Stimulated activated CD4-positive, alpha-beta T cell treated with anti-CD3 and anti-CD28 coated beads, Interleukin-4, amount 100 ng/mL, for 48 hours (primary cell): ENCODE results near the gene CPSF4L.
A peak's percentile ranks its signal among the peaks of the same experiment; 100 is the strongest.

Source experiments
- DNase-seq, 2 donors: peaks; one replicate each; pipeline ENCODE4 v3.0.0-alpha.2; 2020; ENCODE audit warnings: low read depth in 2 of 2

Gene CPSF4L

DNA sequence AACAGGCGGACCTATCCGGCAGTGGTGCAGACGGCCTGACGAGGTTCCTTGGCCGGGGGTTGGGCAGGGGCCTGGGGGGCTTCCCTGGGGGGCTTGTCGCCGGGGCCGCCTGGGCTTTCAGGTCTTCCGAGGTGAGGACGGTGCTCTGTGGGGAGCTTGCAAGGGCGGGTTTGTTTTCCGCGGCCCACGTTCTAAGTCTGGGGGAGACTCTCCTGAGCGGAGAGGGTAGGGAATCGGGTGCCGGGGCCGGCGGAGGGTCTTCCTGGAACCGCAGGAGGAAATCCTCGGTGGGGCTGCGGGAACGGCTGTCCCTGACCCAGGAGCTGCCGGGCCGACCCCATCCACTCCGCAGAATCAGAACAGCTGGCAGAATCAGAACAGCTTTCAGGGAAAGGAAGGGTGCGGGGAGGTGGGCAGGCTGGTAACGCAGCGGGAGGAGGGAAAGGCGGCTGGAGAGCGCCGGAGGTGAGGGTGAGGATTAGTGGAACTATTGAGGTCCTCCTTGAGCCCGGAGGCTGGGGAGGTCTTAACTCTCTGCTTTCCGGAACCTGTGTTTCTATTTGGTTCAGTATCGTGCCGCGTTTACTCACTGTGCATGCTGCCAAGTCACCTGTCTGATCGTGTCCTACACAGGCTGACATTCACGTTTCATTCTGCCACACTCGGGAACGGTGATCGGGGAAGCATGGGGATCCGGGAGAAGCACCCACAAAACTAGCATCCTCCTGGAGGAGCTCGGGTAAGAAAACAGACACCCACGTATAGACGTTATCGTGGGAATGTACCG lies 28.9 kb downstream of the CPSF4L start:
- peak in 1 of 2 donors; percentile 19 for DNase-seq

DNA sequence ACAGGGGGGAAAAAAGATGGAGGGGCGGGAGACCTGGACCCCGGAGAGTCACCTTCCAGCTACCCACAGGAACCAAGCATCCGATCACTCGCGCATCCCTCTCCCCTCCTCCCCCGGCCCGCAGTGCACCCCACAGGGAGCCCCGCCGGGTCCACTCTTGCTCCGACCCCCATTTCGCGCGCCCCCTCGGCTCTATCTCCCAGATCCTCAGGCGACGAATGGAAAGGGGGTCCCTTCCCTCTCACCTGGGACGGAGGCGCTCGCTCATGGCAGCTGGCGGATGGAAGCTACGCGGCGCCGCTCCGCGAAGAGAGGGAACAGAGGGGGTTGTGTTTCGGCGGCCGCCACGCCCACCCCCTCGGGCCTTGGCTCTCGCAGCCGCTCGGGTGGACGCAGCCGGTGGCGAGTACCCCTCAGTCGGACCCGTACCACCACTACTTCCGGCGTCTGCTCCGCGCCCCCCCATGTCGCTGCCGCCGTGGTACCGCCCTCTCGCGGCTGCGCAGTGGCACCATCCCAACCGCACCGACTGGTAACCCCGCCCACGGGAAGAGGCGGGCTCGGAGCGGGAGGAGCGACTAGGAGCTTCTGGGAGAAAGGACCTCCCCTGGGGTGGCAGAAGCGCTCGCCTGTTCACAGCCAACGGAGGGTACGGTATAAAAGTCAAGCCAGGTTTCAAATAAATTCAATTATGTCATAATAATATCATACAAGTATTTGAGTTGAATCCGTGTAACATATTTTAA lies 29.7 kb downstream of the CPSF4L start:
- peak; percentile 94 to 97 for DNase-seq

DNA sequence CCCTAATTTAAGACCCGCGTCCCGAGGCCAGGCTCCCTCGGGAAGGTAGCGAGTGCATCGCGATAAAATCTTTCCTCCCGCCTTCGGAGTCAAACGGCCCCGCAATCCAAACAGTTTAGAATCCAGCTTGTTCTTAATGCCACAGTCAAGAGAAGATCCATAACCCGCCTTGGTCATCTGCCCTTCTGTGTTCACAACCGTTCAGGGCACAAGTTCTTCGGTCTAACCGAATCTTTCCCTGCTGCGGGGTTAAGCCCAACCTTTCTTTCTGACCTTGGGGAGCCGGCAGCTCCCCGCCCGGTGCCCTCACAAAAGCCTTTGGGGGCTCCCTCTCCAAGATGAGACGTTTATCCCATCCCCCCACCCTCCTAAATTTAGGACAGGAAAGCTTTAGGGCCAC lies 30.3 kb downstream of the CPSF4L start:
- no peak for DNase-seq

DNA sequence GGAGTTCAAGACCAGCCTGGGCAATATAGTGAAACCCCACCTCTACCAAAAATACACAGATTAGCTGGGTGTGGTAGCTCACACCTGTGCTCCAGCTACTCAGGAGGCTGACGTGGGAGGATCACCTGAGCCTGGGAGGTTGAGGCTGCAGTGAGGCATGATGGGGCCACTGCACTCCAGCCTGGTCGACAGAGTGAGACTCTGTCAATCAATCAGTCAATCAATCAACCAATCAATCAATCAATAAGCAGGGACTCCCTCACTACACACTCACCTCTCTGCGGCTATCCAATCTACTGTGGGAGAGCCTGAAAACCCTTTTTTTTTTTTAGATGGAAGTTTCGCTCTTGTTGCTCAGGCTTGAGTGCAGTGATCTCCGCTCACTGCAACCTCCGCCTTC lies 31.6 kb downstream of the CPSF4L start:
- DNase-seq: no peak

DNA sequence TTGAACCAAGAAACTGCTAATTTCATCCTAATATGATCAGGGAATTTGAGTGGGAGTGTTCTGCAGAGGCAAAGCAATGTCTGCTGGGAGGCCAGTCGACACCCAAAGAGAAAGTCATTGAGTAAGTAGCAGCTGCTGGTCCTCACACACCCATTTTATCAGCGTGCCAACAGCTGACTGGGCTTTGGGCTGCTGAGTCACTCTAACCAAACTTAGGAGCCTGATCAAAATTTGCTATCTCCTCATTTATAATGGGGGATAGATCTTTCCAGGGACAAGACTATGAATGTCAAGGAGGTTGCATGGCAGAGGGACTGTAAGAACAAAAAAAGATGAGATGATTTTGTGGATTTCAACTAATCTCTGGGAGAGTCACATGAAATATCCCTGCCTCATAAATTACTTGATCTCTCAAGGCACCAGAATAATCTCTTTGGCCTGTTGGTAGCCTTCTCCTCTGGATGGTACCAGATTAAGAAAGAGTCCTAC lies 32.9 kb downstream of the CPSF4L start:
- DNase-seq: peak in 1 of 2 donors; percentile 10

DNA sequence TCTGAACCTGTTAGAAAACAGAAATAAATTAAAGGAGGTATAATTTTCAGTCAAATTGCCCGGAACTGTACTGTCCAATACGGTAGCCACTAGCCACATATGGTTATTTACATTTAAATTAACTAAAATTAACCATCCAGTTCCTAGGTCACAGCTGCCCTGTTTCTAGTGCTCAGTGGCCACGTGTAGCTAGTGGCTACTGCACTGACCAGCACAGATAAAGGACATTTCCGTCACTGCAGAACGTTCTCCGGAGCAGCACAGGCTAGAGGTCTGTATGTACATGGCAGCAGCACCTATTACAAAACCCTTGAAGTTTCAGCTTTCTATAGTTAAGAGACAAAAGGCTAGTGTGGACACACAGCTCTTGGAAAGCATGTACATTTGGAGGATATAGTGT lies 33.7 kb downstream of the CPSF4L start:
- no peak for DNase-seq

DNA sequence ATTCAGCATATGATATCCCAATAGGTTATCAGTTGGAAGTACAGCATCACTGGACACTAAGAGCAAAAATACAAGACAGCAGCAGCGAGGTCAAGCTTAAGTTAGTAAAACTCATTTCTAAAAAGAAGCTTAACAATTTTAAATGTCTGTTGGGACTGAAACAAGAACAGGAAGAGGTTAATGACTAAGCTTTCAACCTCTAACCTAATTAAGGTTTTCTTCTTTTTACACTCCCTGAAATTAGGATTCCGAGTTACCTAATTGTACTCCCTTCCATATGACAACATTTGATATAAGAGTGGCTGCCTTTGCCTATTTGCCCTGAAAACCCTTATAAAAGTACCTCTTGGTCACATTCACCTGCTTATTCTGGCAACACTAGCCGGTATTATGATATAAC lies 34.3 kb downstream of the CPSF4L start:
- DNase-seq: no peak

DNA sequence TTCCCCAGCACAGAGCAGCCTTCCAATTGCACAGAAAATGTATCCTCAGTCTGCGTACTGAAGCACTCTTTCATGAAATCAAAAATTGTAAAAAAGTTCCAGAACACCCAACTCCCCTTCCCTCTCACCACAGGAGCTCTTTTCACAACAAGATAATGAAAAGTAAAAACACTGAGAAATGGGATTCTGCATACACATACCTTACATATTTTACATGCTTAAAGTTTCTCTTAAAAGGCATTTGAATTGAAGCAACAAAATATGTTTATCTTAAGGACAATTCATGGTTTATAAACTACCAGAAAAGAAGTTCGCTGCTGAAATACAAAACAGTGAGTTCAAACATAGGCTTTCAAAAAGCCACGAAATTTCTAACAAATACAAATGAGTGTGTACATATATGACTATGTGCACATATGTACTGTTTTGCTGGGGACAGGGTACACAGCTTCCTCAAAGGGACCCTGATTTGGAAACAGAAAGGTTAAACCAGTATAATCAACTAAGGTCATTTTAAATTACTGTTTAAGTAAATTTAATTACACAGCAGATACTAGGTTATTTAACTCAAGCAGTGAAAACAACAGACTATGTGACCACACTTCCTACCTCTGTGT lies 35.0 kb downstream of the CPSF4L start:
- no peak for DNase-seq

DNA sequence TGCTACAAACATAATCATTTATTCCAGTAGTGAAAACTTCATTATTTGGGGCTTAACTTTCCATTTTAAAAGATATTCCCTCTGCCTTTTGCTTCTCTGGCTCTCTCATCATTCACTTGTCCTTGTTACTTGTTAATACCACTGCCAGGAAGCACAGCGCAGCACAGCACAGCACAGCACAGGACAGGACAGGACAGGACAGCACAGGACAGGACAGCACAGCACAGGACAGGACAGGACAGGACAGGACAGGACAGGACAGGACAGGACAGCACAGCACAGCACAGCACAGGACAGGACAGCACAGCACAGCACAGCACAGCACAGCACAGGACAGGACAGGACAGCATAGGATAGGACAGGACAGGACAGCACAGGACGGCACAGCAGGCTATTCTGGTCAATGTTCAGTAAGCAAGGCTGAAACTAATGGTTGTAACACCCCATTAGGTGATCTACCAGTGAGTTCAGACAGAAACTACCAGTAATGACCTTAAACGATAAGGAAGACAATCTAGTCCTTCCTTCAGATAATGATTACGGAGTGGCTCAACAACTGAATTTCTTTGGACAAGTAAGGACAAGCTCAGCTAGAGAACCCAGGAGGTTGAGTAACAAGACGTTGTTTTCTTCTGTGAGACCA lies 36.9 kb downstream of the CPSF4L start:
- DNase-seq: no peak

DNA sequence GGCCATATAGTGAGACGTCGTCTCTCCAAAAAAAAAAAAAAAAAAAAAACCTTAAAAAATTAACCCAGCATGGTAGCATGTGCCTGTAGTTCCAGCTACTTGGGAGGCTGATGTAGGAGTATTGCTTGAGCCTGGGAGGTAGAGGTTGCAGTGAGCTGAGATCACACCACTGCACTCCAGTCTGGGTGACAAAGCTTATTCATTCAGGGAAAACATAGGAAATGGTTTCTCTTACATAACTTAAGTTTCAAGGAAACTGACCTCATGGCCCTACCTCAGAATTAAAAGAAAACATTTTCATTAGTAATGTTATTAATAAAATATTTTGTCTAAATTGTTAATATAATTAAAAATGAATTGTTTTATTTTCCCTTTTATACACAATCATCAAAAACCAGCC lies 37.4 kb downstream of the CPSF4L start:
- no peak for DNase-seq

DNA sequence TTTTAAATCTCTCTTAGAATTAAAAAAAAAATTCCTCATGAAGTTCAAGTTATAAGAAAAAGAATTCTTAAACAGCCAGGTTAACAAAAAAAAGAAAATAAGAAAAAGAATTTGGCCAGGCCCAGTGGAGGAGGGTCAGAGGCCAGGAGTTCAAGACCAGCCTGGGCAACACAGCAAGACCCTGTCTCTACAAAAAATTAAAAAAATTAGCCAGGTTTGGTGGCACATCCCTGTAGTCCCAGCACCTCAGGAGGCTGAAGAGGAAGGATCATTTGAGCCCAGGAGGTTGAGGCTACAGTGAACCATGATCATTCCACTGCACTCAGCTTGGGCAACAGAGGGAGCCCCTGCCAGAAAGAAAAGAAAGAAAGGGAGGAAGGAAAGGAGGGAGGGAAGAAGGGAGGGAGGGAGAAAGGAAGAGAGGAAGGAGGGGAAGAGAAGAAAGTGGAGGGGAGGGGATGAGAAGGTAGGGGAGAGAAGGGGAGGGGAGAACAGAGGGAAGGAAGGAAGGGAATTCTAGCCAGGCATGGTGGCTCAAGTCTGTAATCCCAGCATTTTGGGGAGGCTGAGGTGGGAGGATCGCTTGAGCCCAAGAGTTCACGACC lies 38.0 kb downstream of the CPSF4L start:
- DNase-seq: no peak

DNA sequence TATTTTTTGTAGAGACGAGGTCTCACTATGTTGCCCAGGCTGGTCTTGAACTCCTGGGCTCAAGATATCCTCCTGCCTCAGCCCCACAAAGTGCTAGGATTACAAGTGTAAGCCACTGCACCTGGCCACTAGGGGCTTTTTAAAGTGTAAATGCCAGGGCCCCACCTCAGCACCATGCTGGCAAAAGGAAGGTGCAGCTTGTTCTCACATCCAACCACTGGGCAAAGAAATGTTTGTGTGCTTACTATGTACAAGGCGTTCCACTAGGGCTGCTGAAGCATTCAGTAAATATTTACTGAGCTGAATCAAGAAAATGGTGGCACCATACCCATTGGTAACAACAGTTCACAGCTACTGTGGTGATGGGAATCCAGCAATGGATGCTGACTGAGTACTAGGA lies 46.2 kb downstream of the CPSF4L start:
- DNase-seq: no peak

DNA sequence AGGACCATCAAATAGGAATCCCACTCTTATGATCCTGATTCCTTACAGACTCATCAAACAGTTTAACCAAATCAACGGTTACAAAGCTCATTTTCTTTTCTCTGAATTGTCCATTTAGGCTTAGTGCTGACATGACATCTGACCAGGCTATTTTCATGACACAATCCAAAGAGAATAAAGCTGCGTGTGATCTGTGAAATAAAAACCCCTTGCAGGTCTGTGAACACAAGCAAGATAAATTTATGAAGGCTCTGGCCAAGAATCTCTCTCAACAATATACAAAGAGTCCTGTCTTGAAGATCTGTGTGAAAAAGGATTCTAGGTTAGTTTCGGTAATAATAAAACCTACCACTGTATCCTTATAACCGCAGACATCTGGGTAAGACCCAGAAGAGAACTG lies 46.8 kb downstream of the CPSF4L start:
- DNase-seq: no peak

DNA sequence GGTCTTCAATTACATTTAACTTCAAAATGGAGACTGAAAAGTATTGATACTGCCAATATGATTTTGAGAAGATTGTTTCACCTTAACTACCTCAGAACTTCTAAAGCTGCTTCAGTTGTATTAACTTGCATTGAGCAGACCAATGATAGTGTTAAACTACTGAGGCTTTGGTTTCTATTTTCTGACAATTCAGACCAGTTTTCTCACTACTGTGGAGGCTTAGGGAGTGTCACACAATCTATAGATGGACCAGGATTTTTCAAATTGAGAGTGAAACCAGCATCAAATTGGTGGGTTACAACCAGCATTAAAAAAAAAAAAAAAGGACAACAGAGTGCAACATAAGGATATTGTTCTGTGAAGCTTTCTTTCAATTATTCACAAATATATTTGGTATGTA lies 47.7 kb downstream of the CPSF4L start:
- DNase-seq: no peak

DNA sequence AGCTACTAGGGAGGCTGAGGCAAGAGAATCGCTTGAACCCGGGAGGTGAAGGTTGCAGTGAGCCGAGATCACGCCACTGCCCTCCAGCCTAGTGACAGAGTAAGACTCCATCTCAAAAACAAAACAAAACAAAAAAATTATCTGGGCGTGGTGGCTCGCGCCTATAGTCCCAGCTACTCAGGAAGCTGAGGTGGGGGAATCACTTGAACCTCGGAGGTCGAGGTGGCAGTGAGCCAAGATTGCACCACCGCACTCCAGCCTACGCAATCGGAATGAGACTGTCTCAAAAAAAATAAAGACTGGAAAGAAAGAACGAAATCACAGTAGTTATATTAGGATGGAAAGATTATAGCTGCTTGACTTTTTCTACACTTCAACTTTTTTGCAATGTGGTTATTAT lies 49.9 kb downstream of the CPSF4L start:
- DNase-seq: peak; percentile 15 to 32

DNA sequence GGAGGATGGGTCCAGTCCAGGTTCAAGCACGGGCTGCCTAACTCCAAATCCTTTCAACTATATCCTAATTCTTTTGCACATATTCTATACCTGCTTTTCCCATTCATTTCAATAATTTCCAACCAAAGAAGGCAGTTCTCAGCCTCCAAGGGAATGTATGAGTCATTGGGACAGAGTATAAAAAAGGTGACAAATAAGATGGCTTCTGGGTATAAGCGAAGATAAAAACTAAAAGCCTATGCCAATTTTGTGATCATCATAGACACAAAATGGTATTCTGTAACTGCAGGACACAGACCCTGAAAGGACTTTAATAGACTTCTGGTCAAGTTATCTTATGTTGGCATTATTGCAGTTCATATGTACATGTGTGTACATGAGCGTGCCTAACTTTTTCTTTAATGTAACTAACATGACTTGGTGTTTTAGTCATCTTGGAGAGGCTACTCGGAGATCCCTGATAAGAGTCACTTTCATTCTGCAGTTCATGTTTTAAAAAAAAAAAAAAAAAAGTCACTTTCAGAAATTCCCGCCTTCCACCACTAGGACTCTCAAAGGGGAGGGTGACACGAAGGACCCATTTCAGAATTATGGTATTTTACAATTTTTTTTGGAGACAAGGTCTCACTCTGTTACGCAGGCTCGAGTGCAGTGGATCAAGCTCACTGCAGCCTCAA lies 51.5 kb downstream of the CPSF4L start:
- no peak for DNase-seq

DNA sequence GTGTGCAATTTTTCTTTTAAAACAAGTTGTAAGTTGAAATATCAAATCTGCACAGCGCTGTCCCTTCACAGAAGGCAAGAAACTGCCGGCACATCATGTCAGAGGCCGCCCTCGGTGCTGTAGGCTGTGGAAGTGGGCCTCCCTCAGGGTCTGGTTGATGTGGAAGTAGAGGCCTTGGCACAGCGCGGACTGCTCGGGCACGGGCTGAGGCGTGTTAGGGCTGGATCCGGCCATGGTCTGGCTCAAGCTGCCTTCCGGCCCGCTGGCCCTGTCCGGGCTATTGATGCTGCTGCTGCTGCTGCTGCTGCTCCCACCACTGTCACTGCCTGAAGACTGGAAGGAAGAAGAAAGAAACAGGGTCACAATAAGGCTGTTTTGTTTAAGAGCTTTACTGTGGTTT lies 52.2 kb downstream of the CPSF4L start:
- DNase-seq: no peak

DNA sequence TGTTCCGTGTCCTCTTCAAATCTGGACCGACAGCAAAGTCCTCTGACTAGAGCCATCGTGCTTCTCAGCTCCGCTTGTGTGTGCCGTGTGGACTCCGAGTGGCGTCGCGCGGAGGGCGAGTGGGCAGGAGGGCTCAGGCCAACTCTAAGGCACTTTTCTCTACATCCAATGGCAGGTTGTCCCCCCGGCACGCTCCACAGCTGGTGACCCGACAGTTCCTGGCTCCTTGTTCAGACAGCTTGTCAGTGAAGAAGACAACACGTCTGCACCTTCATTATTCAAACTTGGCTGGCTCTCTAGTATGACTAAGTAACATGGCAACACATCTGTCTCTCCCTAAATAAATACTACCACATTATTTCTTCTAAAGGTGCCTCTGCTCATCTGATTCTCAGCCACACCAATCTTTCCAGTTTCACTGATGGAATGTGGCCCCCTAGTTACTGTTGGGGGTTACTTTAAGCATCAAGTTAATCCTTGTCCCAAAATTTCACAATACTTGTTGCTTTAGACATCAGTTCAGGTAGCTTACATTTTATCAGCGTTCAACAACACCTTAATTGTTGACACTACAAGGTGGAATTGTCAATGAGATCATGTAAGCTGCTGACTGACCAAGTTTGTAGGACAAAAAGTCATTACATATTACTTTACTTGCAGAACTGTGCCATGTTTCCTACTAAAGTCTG lies 53.4 kb downstream of the CPSF4L start:
- no peak for DNase-seq

DNA sequence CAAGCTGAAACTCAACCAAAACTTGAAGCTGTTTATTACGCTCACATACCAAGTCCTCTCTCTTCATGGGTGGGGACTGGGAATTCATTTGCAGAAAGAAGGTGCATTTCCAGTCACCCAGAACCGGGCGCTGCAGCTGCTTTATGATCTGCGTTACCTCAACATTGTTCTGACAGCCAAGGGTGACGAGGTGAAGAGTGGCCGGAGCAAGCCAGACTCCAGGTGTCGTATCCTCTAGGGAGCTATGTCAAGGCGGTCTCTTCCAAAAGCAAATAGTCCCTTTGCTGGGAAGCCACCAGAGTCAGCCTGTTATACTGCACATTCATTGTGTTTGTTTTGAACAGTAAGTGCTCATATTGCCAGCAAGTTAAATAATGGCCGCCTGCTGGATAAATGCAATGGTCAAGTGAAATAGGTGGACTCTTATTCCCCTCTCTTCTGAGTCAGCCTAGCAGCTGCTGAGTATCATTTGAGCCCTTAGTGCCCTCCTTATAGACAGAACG lies 56.2 kb downstream of the CPSF4L start:
- DNase-seq: no peak

DNA sequence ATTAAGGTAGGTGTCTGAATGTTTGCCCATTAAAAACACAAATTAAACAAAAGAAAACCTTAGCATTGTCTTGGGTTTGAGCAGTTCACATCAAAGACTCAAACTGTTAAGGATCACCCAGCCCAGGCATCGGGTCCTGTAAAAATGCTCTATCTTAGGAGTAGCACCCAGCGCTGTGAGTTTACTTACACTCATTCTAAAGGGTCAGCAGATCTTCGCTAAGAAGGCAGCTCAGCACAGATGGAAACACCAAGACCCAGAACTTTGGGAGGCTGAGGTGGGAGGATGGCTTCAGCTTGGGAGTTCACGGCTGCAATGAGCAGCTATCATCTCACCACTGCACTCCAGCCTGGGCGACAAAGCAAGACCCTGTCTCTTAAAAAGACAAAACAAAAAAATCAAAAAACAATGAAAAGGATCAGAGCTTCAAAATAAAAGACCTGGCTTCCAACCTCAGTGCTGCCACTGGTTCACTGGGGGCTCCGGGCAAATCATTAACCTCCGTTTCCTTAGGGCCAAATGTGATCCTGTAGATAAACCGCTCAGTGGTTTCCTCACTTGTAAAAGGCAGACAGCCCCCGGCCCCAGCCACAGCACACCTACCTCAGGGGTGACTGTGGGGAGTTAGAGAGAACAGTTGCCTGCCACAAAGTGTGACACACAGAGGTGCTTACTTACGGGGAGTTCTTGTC lies 57.7 kb downstream of the CPSF4L start:
- DNase-seq: no peak
